ENCODE results near the gene SMIM7.

- TF ChIP-seq CTCF (IDR thresholded peaks at IDR 0.05; ENCODE audit: borderline replicate concordance, extremely low read depth, low read length, poor library complexity, severe bottlenecking) = no peak
- no peak for TF ChIP-seq EZH2 (IDR thresholded peaks at IDR 0.05; ENCODE audit: borderline replicate concordance, low read depth, low read length, severe bottlenecking)
Observed at GRCh38 chr19:16624236-16624635, 35.7 kb downstream of the SMIM7 start.

Measured in DND-41 (cell line).